Pons (tissue), 1 donor: Measurements from ENCODE around the gene IGFL1.
"Not testable (repeated sequence)": the region's sequence is repeated elsewhere in the genome, so short reads cannot be mapped to it uniquely, and the experiment has no call there.

Experiments used
- DNase-seq: peaks from one replicate; pipeline ENCODE4 v3.0.0-alpha.2; 2016; ENCODE audit warnings: low spot score

The IGFL1 gene

GRCh38 chr19:46202426-46202825, 27.1 kb upstream of the IGFL1 start:
- DNase-seq: no peak

GRCh38 chr19:46202872-46203860, 26.4 kb upstream of the IGFL1 start:
- DNase-seq: peak; percentile 40

- DNase-seq: no peak
Observed at GRCh38 chr19:46204008-46204407, 25.5 kb upstream of the IGFL1 start.

GRCh38 chr19:46205183-46205984, 24.2 kb upstream of the IGFL1 start:
- no peak for DNase-seq

- no peak for DNase-seq
Observed at GRCh38 chr19:46206176-46206575, 23.4 kb upstream of the IGFL1 start.

- DNase-seq: no peak
Observed at GRCh38 chr19:46206682-46207081, 22.9 kb upstream of the IGFL1 start.

GRCh38 chr19:46207858-46208257, 21.7 kb upstream of the IGFL1 start:
- DNase-seq: not testable (repeated sequence)

- no peak for DNase-seq
Observed at GRCh38 chr19:46209051-46209450, 20.5 kb upstream of the IGFL1 start.

- DNase-seq: no peak
Observed at GRCh38 chr19:46209472-46209871, 20.1 kb upstream of the IGFL1 start.

- DNase-seq: no peak
Observed at GRCh38 chr19:46210669-46211068, 18.9 kb upstream of the IGFL1 start.

GRCh38 chr19:46211201-46211881, 18.2 kb upstream of the IGFL1 start:
- DNase-seq: no peak

- DNase-seq: not testable (repeated sequence)
Observed at GRCh38 chr19:46212592-46212991, 16.9 kb upstream of the IGFL1 start.

- no peak for DNase-seq
Observed at GRCh38 chr19:46213156-46213555, 16.4 kb upstream of the IGFL1 start.

- DNase-seq: no peak
Observed at GRCh38 chr19:46213806-46214205, 15.7 kb upstream of the IGFL1 start.

GRCh38 chr19:46216612-46217011, 12.9 kb upstream of the IGFL1 start:
- no peak for DNase-seq

- no peak for DNase-seq
Observed at GRCh38 chr19:46217476-46217875, 12.1 kb upstream of the IGFL1 start.

GRCh38 chr19:46218160-46218559, 11.4 kb upstream of the IGFL1 start:
- no peak for DNase-seq

- no peak for DNase-seq
Observed at GRCh38 chr19:46220038-46220615, 9.4 kb upstream of the IGFL1 start.

GRCh38 chr19:46221152-46221551, 8.4 kb upstream of the IGFL1 start:
- DNase-seq: no peak

GRCh38 chr19:46221981-46222610, 7.4 kb upstream of the IGFL1 start:
- peak; percentile 7 for DNase-seq

GRCh38 chr19:46223787-46224186, 5.8 kb upstream of the IGFL1 start:
- DNase-seq: not testable (repeated sequence)
